Thyroid gland (tissue), 4 donors: ENCODE data around the gene MYH13. TPM values are rescaled to one million over a fixed set of nuclear protein-coding genes. Genes with fewer than 3 reads are reported as not detected.

Experiments used
- DNase-seq, 2 donors: peaks; one replicate each; pipeline ENCODE4 v3.0.0-alpha.2; 2019
- H3K27ac ChIP-seq, 3 donors: fragments of 200-600 bp; sonication (generic); 1 replicate in 2 of 3; 2 replicates in 1 of 3; pipeline ENCODE4 v1.5.1; 2016 to 2019; ENCODE audit warnings: mild to moderate bottlenecking in 1 of 3, moderate library complexity in 1 of 3
- H3K27me3 ChIP-seq: fragments of 200-600 bp; sonication (generic); one replicate; pipeline ENCODE4 v1.5.1; 2019
- H3K36me3 ChIP-seq, 2 donors: fragments of 200-600 bp; sonication (generic); one replicate each; pipeline ENCODE4 v1.5.1; 2016 to 2019
- H3K4me1 ChIP-seq, 2 donors: fragments of 200-600 bp; sonication (generic); one replicate each; pipeline ENCODE4 v1.5.1; 2017 to 2019
- H3K4me3 ChIP-seq, 3 donors: fragments of 200-600 bp; sonication (generic); replicated peaks in 1 of 3; 1 replicate in 2 of 3; 2 replicates in 1 of 3; pipeline ENCODE4 v1.5.1; 2016; ENCODE audit warnings: mild to moderate bottlenecking in 1 of 3
- H3K9me3 ChIP-seq: fragments of 200-600 bp; sonication (generic); one replicate; pipeline ENCODE4 v1.5.1; 2017
- CTCF ChIP-seq, 6 experiments: fragments of 200-600 bp in 3 of 6; fragments of 450-650 bp in 3 of 6; sonication (generic) in 3 of 6; IDR thresholded peaks; one replicate each; pipeline ENCODE4 v1.5.1; 2016 to 2019; ENCODE audit warnings: antibody characterized with exemption in 6 of 6, mild to moderate bottlenecking in 2 of 6, inconsistent platforms in 1 of 6, moderate library complexity in 1 of 6
- POLR2A ChIP-seq, 2 donors: fragments of 450-650 bp; IDR thresholded peaks; one replicate each; pipeline ENCODE4 v1.6.1; 2017; ENCODE audit warnings: antibody characterized with exemption in 2 of 2, mild to moderate bottlenecking in 2 of 2, moderate library complexity in 1 of 2
- WGBS, 2 donors: methylation state at CpG; one replicate each; pipeline ENCODE4 v1.1.5; 2017; 5-methylcytosine and 5-hydroxymethylcytosine counted together
- intact Hi-C: fragments of 100-400 bp; cut with DNase I; formaldehyde crosslinking; loops from one replicate; pipeline ENCODE4 v1.15.1; 2023
- total RNA-seq, 4 donors: library from RNA; depleted of rRNA; stranded (reverse); fragments of >200 nt; gene quantifications; one replicate each; pipeline ENCODE4 v1.2.3, GENCODE V29; 2016

The MYH13 gene
- total RNA-seq, 4 donors from 2014 or later: not detected

GRCh38 chr17:10316801-10317542, 55.8 kb downstream of the MYH13 start:
- peak; percentile 5 to 64 for DNase-seq
- intact Hi-C loops: loop anchor here (5.0 kb wide), 1 partner anchor 305 kb away; no protein-coding TSS in a partner anchor
- peaks cover 0 to 4% of the 10 kb centered on the region in 2 donors for H3K4me1 ChIP-seq
- H3K9me3 ChIP-seq: no peaks in the 10 kb centered on the region
- 51 to 58% methylated on average over 18 to 19 of the region's 19 CpGs for whole genome bisulfite sequencing, 2 donors
- TF ChIP-seq CTCF (IDR thresholded peaks at IDR 0.05): peak in 5 of 6 experiments; percentile 21 to 69 (median 24)
- TF ChIP-seq POLR2A (IDR thresholded peaks at IDR 0.05): no peak
- no peak overlapping the region for H3K4me3 ChIP-seq
- no peaks in the 10 kb centered on the region for H3K36me3 ChIP-seq
- no peaks in the 10 kb centered on the region for H3K27me3 ChIP-seq
- no peak overlapping the region for H3K27ac ChIP-seq

GRCh38 chr17:10314329-10314728, 58.5 kb downstream of the MYH13 start:
- no peaks in the 10 kb centered on the region for H3K27me3 ChIP-seq
- TF ChIP-seq CTCF (IDR thresholded peaks at IDR 0.05) (no peak), POLR2A (IDR thresholded peaks at IDR 0.05) (no peak)
- WGBS, 2 donors: 68 to 84% methylated on average over 5 of the region's 5 CpGs
- no peaks in the 10 kb centered on the region for H3K9me3 ChIP-seq
- intact Hi-C loops: no loop called here
- no peak overlapping the region for H3K27ac ChIP-seq
- H3K4me3 ChIP-seq: no peak overlapping the region
- peaks cover 0 to 4% of the 10 kb centered on the region in 2 donors for H3K4me1 ChIP-seq
- no peak for DNase-seq
- no peaks in the 10 kb centered on the region for H3K36me3 ChIP-seq

GRCh38 chr17:10313037-10313672, 59.7 kb downstream of the MYH13 start:
- DNase-seq: no peak

GRCh38 chr17:10311131-10311530, 61.7 kb downstream of the MYH13 start:
- DNase-seq: no peak
- H3K4me1 ChIP-seq: no peaks in the 10 kb centered on the region
- no peak overlapping the region for H3K4me3 ChIP-seq
- no peaks in the 10 kb centered on the region for H3K9me3 ChIP-seq
- H3K27me3 ChIP-seq: no peaks in the 10 kb centered on the region
- H3K36me3 ChIP-seq: no peaks in the 10 kb centered on the region
- intact Hi-C loops: no loop called here
- no peak overlapping the region for H3K27ac ChIP-seq
- TF ChIP-seq CTCF (IDR thresholded peaks at IDR 0.05) (no peak), POLR2A (IDR thresholded peaks at IDR 0.05) (no peak)
- 57 to 70% methylated on average over 6 of the region's 6 CpGs for WGBS, 2 donors

More at GRCh38 chr17:10313037-10313672, 59.7 kb downstream of the MYH13 start:
- intact Hi-C loops: no loop called here
- Histone ChIP-seq H3K27me3 (no peaks in the 10 kb centered on the region), H3K9me3 (no peaks in the 10 kb centered on the region), H3K4me3 (no peak overlapping the region), H3K4me1 (peaks cover 0 to 4% of the 10 kb centered on the region in 2 donors), H3K36me3 (no peaks in the 10 kb centered on the region), H3K27ac (no peak overlapping the region)
- 84 to 89% methylated on average over 17 of the region's 17 CpGs for WGBS, 2 donors
- TF ChIP-seq POLR2A (IDR thresholded peaks at IDR 0.05) (no peak), CTCF (IDR thresholded peaks at IDR 0.05) (no peak)
